H1 (cell line): ENCODE results near the gene KPNA1. TPM values are rescaled to one million over a fixed set of nuclear protein-coding genes. Genes with fewer than 3 reads are reported as not detected.

Source experiments
- BCL11A ChIP-seq, 2 experiments: IDR thresholded peaks; one replicate each; pipeline ENCODE4 v1.6.1; 2011; ENCODE audit warnings: low read depth in 2 of 2, low read length in 2 of 2, mild to moderate bottlenecking in 2 of 2
- CBX5 ChIP-seq: fragments of 300-800, 300-1000 bp; sonication (generic); IDR thresholded peaks from 2 replicates; pipeline ENCODE4 v1.7.1; 2016; ENCODE audit warnings: antibody characterized with exemption, low read length, low read depth
- CEBPB ChIP-seq: IDR thresholded peaks from 2 replicates; pipeline ENCODE4 v1.6.1; 2012; ENCODE audit warnings: low read depth, low read length
- CREB1 ChIP-seq: IDR thresholded peaks from 2 replicates; pipeline ENCODE4 v1.6.1; 2012; ENCODE audit warnings: inconsistent platforms
- EGR1 ChIP-seq: IDR thresholded peaks from 2 replicates; pipeline ENCODE4 v1.6.1; 2011; ENCODE audit warnings: low read depth, low read length, borderline replicate concordance
- EZH2 ChIP-seq: fragments of 200-600 bp; sonication (generic); IDR thresholded peaks from 2 replicates; pipeline ENCODE4 v1.7.1; 2012; ENCODE audit warnings: low read depth, mild to moderate bottlenecking, moderate library complexity, low read length, inconsistent platforms; ENCODE audit not compliant: severe bottlenecking
- GTF2F1 ChIP-seq: IDR thresholded peaks from 2 replicates; pipeline ENCODE4 v1.6.1; 2012; ENCODE audit warnings: low read depth, low read length, improper control_type of control experiment, borderline replicate concordance
- JUN ChIP-seq: IDR thresholded peaks from 2 replicates; pipeline ENCODE4 v1.6.1; 2011; ENCODE audit warnings: low read depth, mild to moderate bottlenecking, improper control_type of control experiment, low read length
- KDM4A ChIP-seq: IDR thresholded peaks from one replicate; pipeline ENCODE4 v1.7.1; 2012; ENCODE audit warnings: low read depth, mild to moderate bottlenecking, moderate library complexity, low read length, inconsistent platforms; ENCODE audit not compliant: severe bottlenecking
- KDM5A ChIP-seq: fragments of 200-600 bp; IDR thresholded peaks from 2 replicates; pipeline ENCODE4 v1.7.1; 2012; ENCODE audit warnings: mild to moderate bottlenecking, low read length, inconsistent platforms, mixed read lengths
- MAFK ChIP-seq: IDR thresholded peaks from 2 replicates; pipeline ENCODE4 v1.6.1; 2012; ENCODE audit warnings: low read depth, mild to moderate bottlenecking, improper control_type of control experiment, low read length
- RBBP5 ChIP-seq: IDR thresholded peaks from 2 replicates; pipeline ENCODE4 v1.7.1; 2012; ENCODE audit warnings: low read depth, mild to moderate bottlenecking, inconsistent platforms, low read length, moderate library complexity, borderline replicate concordance
- SAP30 ChIP-seq: fragments of 300-600 bp; sonication (generic); IDR thresholded peaks from 2 replicates; pipeline ENCODE4 v1.7.1; 2012; ENCODE audit warnings: low read length, moderate library complexity, mild to moderate bottlenecking, inconsistent platforms; ENCODE audit not compliant: insufficient read depth, insufficient replicate concordance
- TAF1 ChIP-seq: IDR thresholded peaks from 2 replicates; pipeline ENCODE4 v1.6.1; 2011; ENCODE audit warnings: mild to moderate bottlenecking, low read depth, low read length
- TAF7 ChIP-seq: optimal IDR thresholded peaks from 2 replicates; pipeline ENCODE3; 2011; ENCODE audit warnings: low read depth, mild to moderate bottlenecking, inconsistent platforms, low read length, moderate library complexity, borderline replicate concordance
- TBP ChIP-seq: IDR thresholded peaks from 2 replicates; pipeline ENCODE4 v1.6.1; 2011; ENCODE audit warnings: low read depth, low read length, improper control_type of control experiment
- TEAD4 ChIP-seq: IDR thresholded peaks from 2 replicates; pipeline ENCODE4 v1.6.1; 2012; ENCODE audit warnings: low read depth, low read length, inconsistent platforms, mixed read lengths
- ZNF274 ChIP-seq: IDR thresholded peaks from 2 replicates; pipeline ENCODE4 v1.7.0; 2012; ENCODE audit warnings: low read length, borderline replicate concordance; ENCODE audit errors: extremely low read depth
- polyA plus RNA-seq, 7 experiments: library from polyadenylated mRNA; depleted of rRNA in 3 of 7; stranded (reverse) in 5 of 7; unstranded in 2 of 7; fragments of >200 nt in 5 of 7; fragments of 200-250 nt in 2 of 7; gene quantifications; 1 replicate in 5 of 7; 2 replicates in 1 of 7; 4 replicates in 1 of 7; pipeline versions ENCODE4 v1.2.1 to v1.2.3, GENCODE V29; 2011 to 2013; ENCODE audit warnings: missing spikeins in 2 of 7, mixed read lengths in 2 of 7
- total RNA-seq: library from RNA; stranded (reverse); fragmentation: NEBNext Ultra II Directional; extraction: Animal tissue kit (Norgen Biotek cat#: 25700); gene quantifications from 2 replicates; pipeline ENCODE4 v1.2.1, GENCODE V29; 2021
- TF ChIP-seq, protein P1 (sequence below): IDR thresholded peaks from 2 replicates; pipeline ENCODE4 v1.6.1; 2011; ENCODE audit warnings: low read length, improper control_type of control experiment
- TF ChIP-seq, protein P2 (sequence below): IDR thresholded peaks from 2 replicates; pipeline ENCODE4 v1.6.1; 2012; ENCODE audit warnings: inconsistent platforms

Gene KPNA1
- total and polyA plus RNA-seq, 2 of the 8 experiments (the other 6 are each of a cell fraction or from before 2014, with no cell fraction given) = 14.8 to 63.0 TPM

DNA sequence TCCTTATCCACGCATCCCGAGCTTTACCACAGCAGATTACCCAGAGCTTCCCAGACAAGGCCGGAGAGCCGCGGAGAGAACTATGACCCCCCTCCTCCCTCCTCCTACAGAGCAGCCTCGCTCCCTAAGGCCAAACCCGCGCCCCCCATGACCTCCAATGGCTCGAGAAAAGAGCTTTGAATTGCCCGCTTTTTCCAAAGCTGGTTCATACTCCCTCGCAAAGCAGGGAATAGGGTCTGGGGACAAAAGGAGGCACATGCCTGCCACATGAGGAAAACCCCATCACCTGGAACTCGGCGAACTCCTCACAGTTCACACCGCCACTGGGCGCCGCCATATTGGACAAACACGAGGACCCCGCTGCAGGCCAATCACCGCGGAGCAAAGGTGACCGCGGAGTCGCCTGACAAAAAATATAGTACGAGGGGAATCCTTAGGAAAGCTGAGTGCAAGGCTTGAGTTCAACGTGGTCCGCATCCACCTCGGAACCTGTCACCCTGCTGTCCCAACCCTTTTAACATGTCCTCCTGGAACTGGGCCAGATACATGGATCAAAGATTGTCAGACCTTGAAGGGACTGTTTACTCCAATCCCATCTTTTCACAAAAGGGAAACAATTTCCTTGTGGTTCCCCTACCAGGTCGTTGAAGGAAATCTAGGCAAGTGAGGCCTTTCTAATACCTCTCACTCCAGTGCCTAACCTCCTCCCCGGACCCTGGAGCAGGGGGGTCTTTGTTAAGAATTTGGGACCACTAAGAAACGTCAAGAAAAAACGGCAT, 131.7 kb downstream of the KPNA1 start, which contains the start of gene MIX23 (continued):
- TF ChIP-seq KDM4A (peak; percentile 63), TAF1 (peak; percentile 98), BCL11A (IDR thresholded peaks at IDR 0.05; ENCODE audit: low read depth in 2 of 2, low read length in 2 of 2) (no peak), CBX5 (no peak), SAP30 (no peak), GTF2F1 (peak; percentile 72; the same call in 1 of the 2 replicates), RBBP5 (no peak; the same call in 1 of the 2 replicates), ZNF274 (no peak), MAFK (no peak), CEBPB (no peak), KDM5A (peak; percentile 99), TBP (peak; percentile 92), TEAD4 (no peak), TAF7 (peak; percentile 86), EZH2 (no peak), JUN (no peak), EGR1 (no peak), CREB1 (peak; percentile 46; the same call in 1 of the 2 replicates)
- TF ChIP-seq, protein P1, sequence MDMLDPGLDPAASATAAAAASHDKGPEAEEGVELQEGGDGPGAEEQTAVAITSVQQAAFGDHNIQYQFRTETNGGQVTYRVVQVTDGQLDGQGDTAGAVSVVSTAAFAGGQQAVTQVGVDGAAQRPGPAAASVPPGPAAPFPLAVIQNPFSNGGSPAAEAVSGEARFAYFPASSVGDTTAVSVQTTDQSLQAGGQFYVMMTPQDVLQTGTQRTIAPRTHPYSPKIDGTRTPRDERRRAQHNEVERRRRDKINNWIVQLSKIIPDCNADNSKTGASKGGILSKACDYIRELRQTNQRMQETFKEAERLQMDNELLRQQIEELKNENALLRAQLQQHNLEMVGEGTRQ = no peak
- TF ChIP-seq, protein P2, sequence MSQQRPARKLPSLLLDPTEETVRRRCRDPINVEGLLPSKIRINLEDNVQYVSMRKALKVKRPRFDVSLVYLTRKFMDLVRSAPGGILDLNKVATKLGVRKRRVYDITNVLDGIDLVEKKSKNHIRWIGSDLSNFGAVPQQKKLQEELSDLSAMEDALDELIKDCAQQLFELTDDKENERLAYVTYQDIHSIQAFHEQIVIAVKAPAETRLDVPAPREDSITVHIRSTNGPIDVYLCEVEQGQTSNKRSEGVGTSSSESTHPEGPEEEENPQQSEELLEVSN = peak; percentile 74
